MCF 10A (cell line): Measurements from ENCODE around the gene HAUS3. TPM values are rescaled to one million over a fixed set of nuclear protein-coding genes. Genes with fewer than 3 reads are reported as not detected.

Experiments used
- BruUV-seq: library from RNA; stranded (reverse); fragments of 400-500 nt; replicated peaks from 2 replicates; lab custom pipeline; 2021; lab: Mats Ljungman, UMichigan
- CTCF ChIA-PET: fragments of 300-600 bp; sonication (Branson Sonifier 250); formaldehyde crosslinking; extraction: SDS; loops from one replicate; lab custom pipeline; 2021; ENCODE audit warnings: antibody characterized with exemption, inconsistent platforms; lab: Yijun Ruan, JAX
- POLR2A ChIA-PET: fragments of 300-600, 350-650 bp; sonication (Branson Sonifier 250); formaldehyde crosslinking; extraction: SDS; loops from one replicate; lab custom pipeline; 2020; ENCODE audit warnings: antibody characterized with exemption, inconsistent platforms; lab: Yijun Ruan, JAX
- DNase-seq: peaks from one replicate; pipeline ENCODE4 v3.0.0-alpha.2; 2018; ENCODE audit not compliant: unreplicated experiment
- H3K27ac Mint-ChIP-seq: one replicate; pipeline ENCODE4 v1.8.0; 2022; ENCODE audit warnings: mild to moderate bottlenecking, low read depth, mixed read lengths; ENCODE audit not compliant: unreplicated experiment
- H3K27me3 Mint-ChIP-seq: one replicate; pipeline ENCODE4 v1.8.0; 2022; ENCODE audit warnings: mixed read lengths; ENCODE audit not compliant: insufficient read depth, unreplicated experiment
- H3K36me3 Mint-ChIP-seq: one replicate; pipeline ENCODE4 v1.8.0; 2022; ENCODE audit warnings: mild to moderate bottlenecking, moderate library complexity, mixed read lengths; ENCODE audit not compliant: insufficient read depth, unreplicated experiment
- H3K4me1 Mint-ChIP-seq: one replicate; pipeline ENCODE4 v1.8.0; 2022; ENCODE audit warnings: mixed read lengths; ENCODE audit not compliant: insufficient read depth, unreplicated experiment
- H3K4me3 Mint-ChIP-seq: one replicate; pipeline ENCODE4 v1.8.0; 2022; ENCODE audit warnings: mild to moderate bottlenecking, moderate library complexity, mixed read lengths; ENCODE audit not compliant: unreplicated experiment
- H3K9me3 Mint-ChIP-seq: one replicate; pipeline ENCODE4 v1.8.0; 2022; ENCODE audit warnings: mixed read lengths; ENCODE audit not compliant: unreplicated experiment
- CTCF ChIP-seq: fragments of 200-600 bp; IDR thresholded peaks from one replicate; pipeline ENCODE4 v1.8.0; 2022; ENCODE audit warnings: antibody characterized with exemption, mild to moderate bottlenecking; ENCODE audit not compliant: unreplicated experiment
- intact Hi-C: fragments of 100-400 bp; cut with micrococcal nuclease; formaldehyde crosslinking; loops from 2 replicates; pipeline ENCODE4 v1.14.1; 2022
- total RNA-seq: library from RNA; stranded (reverse); gene quantifications from 2 replicates; pipeline ENCODE4 v1.2.3, GENCODE V29; 2022

HAUS3 gene
- total RNA-seq, 1 experiment from 2014 or later = 13.9 TPM

GRCh38 chr4:2178986-2179385 is 62.9 kb downstream of the HAUS3 start:
- TF ChIP-seq CTCF = no peak
- DNase-seq = no peak
- Mint-ChIP-seq H3K36me3 (peaks cover 3% of the 10 kb centered on the region), H3K4me1 (no peaks in the 10 kb centered on the region), H3K27me3 (no peaks in the 10 kb centered on the region), H3K4me3 (no peak overlapping the region), H3K9me3 (no peaks in the 10 kb centered on the region), H3K27ac (no peak overlapping the region)
- intact Hi-C loops = no loop called here
- ChIA-PET CTCF (no interaction called here), POLR2A (no interaction called here)
- no TSS peak for BruUV-seq

Other genes starting within 250 kb of the HAUS3 start
- gene NELFA, start 233.1 kb downstream of the HAUS3 start, total RNA-seq = 30.1 and 36.2 TPM in 2 replicates
- gene NAT8L, start 182.8 kb downstream of the HAUS3 start, total RNA-seq = 0.79 and 0.93 TPM in 2 replicates
- 2.8 and 3.1 TPM in 2 replicates for gene POLN, start within 50 bp of the HAUS3 start, total RNA-seq
- gene MXD4, start 20.0 kb upstream of the HAUS3 start, total RNA-seq = 42.8 and 50.2 TPM in 2 replicates
- 1.6 and 2.5 TPM in 2 replicates for gene ZFYVE28, start 176.5 kb upstream of the HAUS3 start, total RNA-seq
- gene CFAP99, start 176.8 kb upstream of the HAUS3 start, total RNA-seq = 0.16 TPM in 1 of 2 replicates, not detected in the other
- gene RNF4, start 227.0 kb upstream of the HAUS3 start, total RNA-seq = 81.4 and 89.7 TPM in 2 replicates